IMR-90 (cell line): ENCODE results near the gene ITPK1. TPM values are rescaled to one million over a fixed set of nuclear protein-coding genes. Genes with fewer than 3 reads are reported as not detected.

ENCODE experiments used
- ATAC-seq: fragments of 200-7000 bp; cut with Tn5 transposase; 2 replicates; pipeline ENCODE4 v1.9.1; 2020; ENCODE audit warnings: low read depth, mild to moderate bottlenecking, moderate library complexity
- BruUV-seq: library from RNA; stranded (reverse); fragments of 400-500 nt; replicated peaks from 2 replicates; lab custom pipeline; 2021; lab: Mats Ljungman, UMichigan
- CTCF ChIA-PET: fragments of 300-600 bp; formaldehyde crosslinking; extraction: SDS; loops from one replicate; lab custom pipeline; 2021; ENCODE audit warnings: antibody characterized with exemption; lab: Yijun Ruan, JAX
- POLR2A ChIA-PET: fragments of 300-600 bp; sonication (Branson Sonifier 250); formaldehyde crosslinking; loops from one replicate; lab custom pipeline; 2022; ENCODE audit warnings: antibody characterized with exemption; ENCODE audit not compliant: unreplicated experiment; lab: Charles Lee
- DNase-seq: peaks from one replicate; pipeline ENCODE4 v3.0.0; 2013
- H2AFZ ChIP-seq: replicated peaks from 2 replicates; pipeline ENCODE3; 2013; ENCODE audit warnings: low read length, mild to moderate bottlenecking; ENCODE audit not compliant: poor library complexity
- H2AK5ac ChIP-seq: 2 replicates; pipeline ENCODE4 v1.6.1; 2013; ENCODE audit warnings: low read depth, low read length, inconsistent platforms
- H2AK9ac ChIP-seq: replicated peaks from 2 replicates; pipeline ENCODE3; 2013; ENCODE audit warnings: mild to moderate bottlenecking, low read depth, low read length, moderate library complexity; ENCODE audit not compliant: poor library complexity
- H2BK120ac ChIP-seq: 2 replicates; pipeline ENCODE4 v1.6.1; 2013; ENCODE audit warnings: low read depth, low read length, inconsistent platforms
- H2BK15ac ChIP-seq: 3 replicates; pipeline ENCODE4 v1.6.1; 2013; ENCODE audit warnings: low read depth, low read length, inconsistent platforms
- H2BK20ac ChIP-seq: 2 replicates; pipeline ENCODE4 v1.6.1; 2013; ENCODE audit warnings: low read depth, mild to moderate bottlenecking, inconsistent platforms, low read length, moderate library complexity
- H2BK5ac ChIP-seq: 2 replicates; pipeline ENCODE4 v1.6.1; 2013; ENCODE audit warnings: mild to moderate bottlenecking, low read depth, low read length, inconsistent platforms; ENCODE audit not compliant: poor library complexity, severe bottlenecking
- H3K14ac ChIP-seq: replicated peaks from 2 replicates; pipeline ENCODE4 v1.6.1; 2013; ENCODE audit warnings: low read depth, low read length, inconsistent platforms
- H3K18ac ChIP-seq: 2 replicates; pipeline ENCODE4 v1.6.1; 2013; ENCODE audit warnings: low read depth, low read length, control low read depth
- H3K23ac ChIP-seq: 2 replicates; pipeline ENCODE4 v1.6.1; 2013; ENCODE audit warnings: low read depth, low read length, inconsistent platforms
- H3K27ac ChIP-seq: 2 replicates; pipeline ENCODE4 v1.5.1; 2013; ENCODE audit warnings: mild to moderate bottlenecking, control low read depth, low read length; ENCODE audit not compliant: insufficient read depth
- H3K27me3 ChIP-seq: 2 replicates; pipeline ENCODE4 v1.6.1; 2013; ENCODE audit warnings: low read length; ENCODE audit not compliant: control insufficient read depth, insufficient read depth
- H3K36me3 ChIP-seq: 2 replicates; pipeline ENCODE4 v1.6.1; 2013; ENCODE audit warnings: low read length, mixed read lengths; ENCODE audit not compliant: control insufficient read depth, insufficient read depth
- H3K4ac ChIP-seq: 2 replicates; pipeline ENCODE4 v1.6.1; 2013; ENCODE audit warnings: low read depth, low read length, inconsistent platforms
- H3K4me1 ChIP-seq: 2 replicates; pipeline ENCODE4 v1.6.1; 2013; ENCODE audit warnings: low read length, mixed read lengths; ENCODE audit not compliant: control insufficient read depth, insufficient read depth
- H3K4me2 ChIP-seq: 2 replicates; pipeline ENCODE4 v1.6.1; 2013; ENCODE audit warnings: low read depth, mild to moderate bottlenecking, control low read depth, low read length, moderate library complexity
- H3K4me3 ChIP-seq: 2 replicates; pipeline ENCODE4 v1.5.1; 2013; ENCODE audit warnings: low read depth, mild to moderate bottlenecking, control low read depth, low read length, moderate library complexity; ENCODE audit not compliant: insufficient read depth
- H3K56ac ChIP-seq: 2 replicates; pipeline ENCODE4 v1.6.1; 2013; ENCODE audit warnings: low read length, inconsistent platforms; ENCODE audit not compliant: insufficient read depth; ENCODE audit errors: extremely low read depth
- H3K79me1 ChIP-seq, 2 experiments: 2 replicates each; pipeline ENCODE4 v1.6.1; 2013; ENCODE audit warnings: low read length in 2 of 2, inconsistent platforms in 1 of 2, low read depth in 1 of 2
- H3K9ac ChIP-seq: 2 replicates; pipeline ENCODE4 v1.6.1; 2013; ENCODE audit warnings: low read depth, low read length, control low read depth
- H3K9me1 ChIP-seq: 2 replicates; pipeline ENCODE4 v1.6.1; 2013; ENCODE audit warnings: low read length, inconsistent platforms; ENCODE audit not compliant: insufficient read depth
- H3K9me3 ChIP-seq: 2 replicates; pipeline ENCODE4 v1.6.1; 2013; ENCODE audit warnings: low read length; ENCODE audit not compliant: control insufficient read depth, insufficient read depth
- H4K20me1 ChIP-seq: 2 replicates; pipeline ENCODE4 v1.6.1; 2013; ENCODE audit warnings: low read length, inconsistent platforms; ENCODE audit not compliant: insufficient read depth
- H4K5ac ChIP-seq: 2 replicates; pipeline ENCODE4 v1.6.1; 2013; ENCODE audit warnings: mild to moderate bottlenecking, low read depth, low read length, control low read depth
- H4K8ac ChIP-seq, 2 experiments: 2 replicates each; pipeline ENCODE4 v1.6.1; 2013; ENCODE audit warnings: low read depth in 2 of 2, low read length in 2 of 2, control low read depth in 1 of 2, inconsistent platforms in 1 of 2
- H4K91ac ChIP-seq: 2 replicates; pipeline ENCODE4 v1.6.1; 2013; ENCODE audit warnings: low read depth, low read length, inconsistent platforms; ENCODE audit not compliant: insufficient read depth
- BHLHE40 ChIP-seq: fragments of 150-350 bp; IDR thresholded peaks from 2 replicates; pipeline ENCODE4 v1.6.1; 2016; ENCODE audit warnings: mild to moderate bottlenecking, low read depth, low read length
- CEBPB ChIP-seq: IDR thresholded peaks from 2 replicates; pipeline ENCODE4 v1.6.1; 2012; ENCODE audit warnings: low read depth, low read length, improper control_type of control experiment
- CHD1 ChIP-seq: IDR thresholded peaks from 2 replicates; pipeline ENCODE4 v1.6.1; 2012; ENCODE audit warnings: low read depth, low read length, improper control_type of control experiment
- ELK1 ChIP-seq: fragments of 150-350 bp; IDR thresholded peaks from 2 replicates; pipeline ENCODE4 v1.6.1; 2016; ENCODE audit warnings: low read depth, mild to moderate bottlenecking, low read length, moderate library complexity, borderline replicate concordance
- FOS ChIP-seq: fragments of 150-350 bp; IDR thresholded peaks from 2 replicates; pipeline ENCODE4 v1.6.1; 2016; ENCODE audit warnings: low read depth, low read length
- MAFK ChIP-seq: IDR thresholded peaks from 2 replicates; pipeline ENCODE4 v1.6.1; 2012; ENCODE audit warnings: low read depth, low read length, improper control_type of control experiment
- MAZ ChIP-seq: IDR thresholded peaks from 2 replicates; pipeline ENCODE4 v1.6.1; 2012; ENCODE audit warnings: low read depth, mild to moderate bottlenecking, low read length, improper control_type of control experiment, moderate library complexity, borderline replicate concordance
- MXI1 ChIP-seq: IDR thresholded peaks from 2 replicates; pipeline ENCODE4 v1.6.1; 2012; ENCODE audit warnings: low read depth, mild to moderate bottlenecking, low read length, moderate library complexity, borderline replicate concordance
- NFE2L2 ChIP-seq: fragments of 150-350 bp; IDR thresholded peaks from 2 replicates; pipeline ENCODE4 v1.6.1; 2016; ENCODE audit warnings: low read depth, mild to moderate bottlenecking, low read length
- POLR2A ChIP-seq: IDR thresholded peaks from 2 replicates; pipeline ENCODE4 v1.6.1; 2012; ENCODE audit warnings: mild to moderate bottlenecking, low read depth, low read length
- RAD21 ChIP-seq: IDR thresholded peaks from 2 replicates; pipeline ENCODE4 v1.6.1; 2012; ENCODE audit warnings: low read length, improper control_type of control experiment
- RCOR1 ChIP-seq: IDR thresholded peaks from 2 replicates; pipeline ENCODE4 v1.6.1; 2012; ENCODE audit warnings: mild to moderate bottlenecking, low read length, improper control_type of control experiment; ENCODE audit not compliant: insufficient replicate concordance
- RFX5 ChIP-seq: IDR thresholded peaks from 2 replicates; pipeline ENCODE4 v1.8.0; 2012; ENCODE audit warnings: low read depth, mild to moderate bottlenecking, low read length, moderate library complexity
- SMC3 ChIP-seq: fragments of 150-350 bp; IDR thresholded peaks from 2 replicates; pipeline ENCODE4 v1.6.1; 2016; ENCODE audit warnings: low read depth, mild to moderate bottlenecking, antibody characterized with exemption, low read length, moderate library complexity
- WGBS, 2 experiments: methylation state at CpG; one replicate each; pipeline versions ENCODE4 v1.1.5 to v1.1.7; 2013; ENCODE audit warnings: missing lambda C conversion rate in 2 of 2; ENCODE audit not compliant: insufficient read length in 1 of 2; ENCODE audit errors: extremely low coverage in 2 of 2; 5-methylcytosine and 5-hydroxymethylcytosine counted together
- dilution Hi-C: fragments of 300-500 bp; cut with HindIII; formaldehyde crosslinking; loops from one replicate; pipeline ENCODE4 v1.14.3; 2018; ENCODE audit warnings: low sequenced_read_pairs; ENCODE audit not compliant: unreplicated experiment
- in situ Hi-C: fragments of 300-500 bp; cut with MboI; formaldehyde crosslinking; loops from 3 replicates; pipeline ENCODE4 v1.14.3; 2019; ENCODE audit warnings: low sequenced_read_pairs, inconsistent platforms, mixed read lengths
- intact Hi-C: fragments of 100-400 bp; cut with micrococcal nuclease; formaldehyde crosslinking; loops from 2 replicates; pipeline ENCODE4 v1.10.0; 2022
- polyA plus RNA-seq, 3 experiments: library from polyadenylated mRNA; depleted of rRNA; stranded (reverse); fragments of >200 nt; gene quantifications; 2 replicates each; pipeline ENCODE4 v1.2.3, GENCODE V29; 2012; ENCODE audit warnings: low replicate concordance in 1 of 3
- total RNA-seq: library from RNA; depleted of rRNA; stranded (reverse); fragments of >200 nt; gene quantifications from 2 replicates; pipeline ENCODE4 v1.2.3, GENCODE V29; 2012
- TF ChIP-seq, protein P1 (sequence below): fragments of 150-350 bp; IDR thresholded peaks from 2 replicates; pipeline ENCODE4 v1.6.1; 2017; ENCODE audit warnings: mild to moderate bottlenecking, antibody characterized with exemption, low read length, low read depth
- TF ChIP-seq, protein P2 (sequence below): conservative IDR thresholded peaks from 2 replicates; pipeline ENCODE4 v1.5.1; 2012; ENCODE audit warnings: mild to moderate bottlenecking, low read depth, low read length, improper control_type of control experiment

ITPK1 gene
- total and polyA plus RNA-seq, 2 of the 4 experiments (the other 2 are of a cell fraction) = 21.7 to 26.9 TPM

- peaks cover 35% of the 10 kb centered on the region for H4K20me1 ChIP-seq
- peaks cover 12% of the 10 kb centered on the region for H3K4me1 ChIP-seq
- BruUV-seq = no TSS peak
These were observed 73.9 kb downstream of the ITPK1 start for GRCh38 chr14:93041830-93042229.

More at GRCh38 chr14:93041830-93042229, 73.9 kb downstream of the ITPK1 start:
- Histone ChIP-seq H2AK9ac (no peak overlapping the region), H3K23ac (no peak overlapping the region), H4K91ac (no peak overlapping the region), H3K4ac (no peak overlapping the region), H3K4me3 (no peak overlapping the region), H3K4me2 (no peak overlapping the region), H3K9ac (no peak overlapping the region), H4K5ac (no peak overlapping the region), H3K14ac (no peak overlapping the region), H3K27me3 (peaks cover 20% of the 10 kb centered on the region), H3K9me3 (no peaks in the 10 kb centered on the region), H2BK15ac (no peak overlapping the region), H3K9me1 (peaks cover 6% of the 10 kb centered on the region; the same call in 1 of the 2 replicates), H3K79me1 (no peaks in the 10 kb centered on the region), H2BK120ac (no peak overlapping the region), H3K27ac (no peak overlapping the region), H4K8ac (no peak overlapping the region), H2AFZ (no peak overlapping the region), H2AK5ac (no peak overlapping the region; the same call in 1 of the 2 replicates), H3K36me3 (no peaks in the 10 kb centered on the region), H2BK5ac (no peak overlapping the region), H3K18ac (no peak overlapping the region), H2BK20ac (no peak overlapping the region), H3K56ac (no peak overlapping the region)
- intact Hi-C loops = no loop called here
- DNase-seq (no peak), ATAC-seq (no peak)
- ChIA-PET POLR2A (no interaction called here), CTCF (no interaction called here)
- TF ChIP-seq NFE2L2 = no peak
- TF ChIP-seq POLR2A = no peak
- no peak for TF ChIP-seq MAZ
- TF ChIP-seq MXI1 = no peak
- TF ChIP-seq SMC3 = no peak
- no peak for TF ChIP-seq MAFK
- TF ChIP-seq, protein P1, sequence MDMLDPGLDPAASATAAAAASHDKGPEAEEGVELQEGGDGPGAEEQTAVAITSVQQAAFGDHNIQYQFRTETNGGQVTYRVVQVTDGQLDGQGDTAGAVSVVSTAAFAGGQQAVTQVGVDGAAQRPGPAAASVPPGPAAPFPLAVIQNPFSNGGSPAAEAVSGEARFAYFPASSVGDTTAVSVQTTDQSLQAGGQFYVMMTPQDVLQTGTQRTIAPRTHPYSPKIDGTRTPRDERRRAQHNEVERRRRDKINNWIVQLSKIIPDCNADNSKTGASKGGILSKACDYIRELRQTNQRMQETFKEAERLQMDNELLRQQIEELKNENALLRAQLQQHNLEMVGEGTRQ = no peak
- no peak for TF ChIP-seq RFX5
- no peak for TF ChIP-seq ELK1
- no peak for TF ChIP-seq CHD1
- TF ChIP-seq, protein P2, sequence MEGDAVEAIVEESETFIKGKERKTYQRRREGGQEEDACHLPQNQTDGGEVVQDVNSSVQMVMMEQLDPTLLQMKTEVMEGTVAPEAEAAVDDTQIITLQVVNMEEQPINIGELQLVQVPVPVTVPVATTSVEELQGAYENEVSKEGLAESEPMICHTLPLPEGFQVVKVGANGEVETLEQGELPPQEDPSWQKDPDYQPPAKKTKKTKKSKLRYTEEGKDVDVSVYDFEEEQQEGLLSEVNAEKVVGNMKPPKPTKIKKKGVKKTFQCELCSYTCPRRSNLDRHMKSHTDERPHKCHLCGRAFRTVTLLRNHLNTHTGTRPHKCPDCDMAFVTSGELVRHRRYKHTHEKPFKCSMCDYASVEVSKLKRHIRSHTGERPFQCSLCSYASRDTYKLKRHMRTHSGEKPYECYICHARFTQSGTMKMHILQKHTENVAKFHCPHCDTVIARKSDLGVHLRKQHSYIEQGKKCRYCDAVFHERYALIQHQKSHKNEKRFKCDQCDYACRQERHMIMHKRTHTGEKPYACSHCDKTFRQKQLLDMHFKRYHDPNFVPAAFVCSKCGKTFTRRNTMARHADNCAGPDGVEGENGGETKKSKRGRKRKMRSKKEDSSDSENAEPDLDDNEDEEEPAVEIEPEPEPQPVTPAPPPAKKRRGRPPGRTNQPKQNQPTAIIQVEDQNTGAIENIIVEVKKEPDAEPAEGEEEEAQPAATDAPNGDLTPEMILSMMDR = no peak
- TF ChIP-seq RAD21 = no peak
- TF ChIP-seq FOS = no peak
- no peak for TF ChIP-seq CEBPB
- no peak for TF ChIP-seq BHLHE40
- TF ChIP-seq RCOR1 = no peak
- dilution Hi-C loops = no loop called here
- in situ Hi-C loops = no loop called here
- WGBS, 2 experiments = no CpG with 5 or more reads among the region's 3 CpGs
